Stimulated activated CD4-positive, alpha-beta T cell treated with anti-CD3 and anti-CD28 coated beads, TNF-alpha, amount 100 ng/mL, for 24 hours (primary cell): Measurements from ENCODE around the gene RNF220.
A peak's percentile ranks its signal among the peaks of the same experiment; 100 is the strongest.
"Not testable (repeated sequence)": the region's sequence is repeated elsewhere in the genome, so short reads cannot be mapped to it uniquely, and the experiment has no call there.

Experiments used
- DNase-seq, 3 experiments: peaks; one replicate each; pipeline ENCODE4 v3.0.0-alpha.2; 2020; ENCODE audit warnings: low read depth in 3 of 3

The RNF220 gene

GRCh38 chr1:44496541-44497171 lies 91.6 kb downstream of the RNF220 start:
- DNase-seq, result no peak

GRCh38 chr1:44497422-44498170 lies 92.5 kb downstream of the RNF220 start:
- no peak for DNase-seq

GRCh38 chr1:44499306-44499705 lies 94.3 kb downstream of the RNF220 start:
- no peak for DNase-seq

- DNase-seq, result no peak
Measured at GRCh38 chr1:44500181-44501046, 95.4 kb downstream of the RNF220 start.

- DNase-seq, result no peak
Measured at GRCh38 chr1:44501047-44501890, 96.2 kb downstream of the RNF220 start.

- not testable (repeated sequence) for DNase-seq
Measured at GRCh38 chr1:44502823-44503222, 97.8 kb downstream of the RNF220 start.

GRCh38 chr1:44503625-44504024 lies 98.6 kb downstream of the RNF220 start:
- DNase-seq, result no peak

GRCh38 chr1:44505210-44505993 lies 100.3 kb downstream of the RNF220 start:
- no peak for DNase-seq

- no peak for DNase-seq
Measured at GRCh38 chr1:44507490-44508396, 102.7 kb downstream of the RNF220 start.

GRCh38 chr1:44508397-44508745 lies 103.3 kb downstream of the RNF220 start:
- DNase-seq, result no peak

GRCh38 chr1:44511363-44511762 lies 106.3 kb downstream of the RNF220 start:
- DNase-seq, result no peak

- DNase-seq, result peak in 1 of 3 experiments; percentile 31
Measured at GRCh38 chr1:44511769-44512168, 106.7 kb downstream of the RNF220 start.

- peak in 1 of 3 experiments; percentile 6 for DNase-seq
Measured at GRCh38 chr1:44512313-44512885, 107.3 kb downstream of the RNF220 start.

GRCh38 chr1:44513111-44513510 lies 108.1 kb downstream of the RNF220 start:
- no peak for DNase-seq

GRCh38 chr1:44514673-44515072 lies 109.6 kb downstream of the RNF220 start:
- DNase-seq, result no peak

GRCh38 chr1:44515416-44515815 lies 110.4 kb downstream of the RNF220 start:
- DNase-seq, result no peak

- no peak for DNase-seq
Measured at GRCh38 chr1:44519035-44519676, 114.1 kb downstream of the RNF220 start.

GRCh38 chr1:44521378-44522080 lies 116.5 kb downstream of the RNF220 start:
- DNase-seq, result no peak
